ENCODE results near the gene TFAP2A. TPM values are rescaled to one million over a fixed set of nuclear protein-coding genes. Genes with fewer than 3 reads are reported as not detected.

TFAP2A gene
- polyA plus RNA-seq, 1 donor (not counting 4 experiments of a cell fraction or from before 2014, with no cell fraction given) = 30.2 TPM

DNA sequence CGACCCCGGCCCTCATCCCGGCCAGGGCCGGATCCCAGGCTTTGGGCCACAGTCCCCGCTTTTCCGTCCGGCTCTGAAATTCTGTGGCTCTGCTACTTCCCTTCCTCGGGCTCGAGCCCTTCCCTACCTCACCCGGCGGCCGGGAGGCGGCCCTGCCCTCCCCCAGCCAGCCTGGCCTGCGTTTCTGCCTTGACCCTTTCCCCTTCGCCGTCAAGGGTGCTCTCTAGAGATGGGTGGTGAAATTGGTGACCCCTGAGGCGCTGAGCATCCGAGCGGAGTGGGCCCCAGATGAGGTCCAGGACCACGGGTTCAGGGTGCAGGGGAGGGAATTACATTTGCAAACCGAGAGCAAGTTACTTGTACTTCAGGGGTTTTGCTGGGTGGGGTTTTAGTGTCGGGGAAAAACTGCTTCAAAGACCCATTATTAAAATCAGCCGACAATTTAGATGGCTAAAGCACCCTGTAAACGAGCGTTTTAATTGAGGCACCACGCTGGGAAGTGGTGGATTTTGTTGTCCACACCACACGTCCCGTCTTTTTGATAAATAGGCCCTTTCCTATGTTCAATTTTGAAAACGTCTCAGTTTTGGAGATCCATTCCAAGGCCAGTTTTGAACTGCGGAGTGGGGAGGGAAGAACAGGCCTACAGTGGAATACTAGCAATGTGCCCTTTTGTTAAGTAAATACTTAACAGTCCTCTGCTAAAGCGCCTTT is 9.9 kb downstream of the TFAP2A start:
- Histone ChIP-seq H3K4me3 (ENCODE audit: control insufficient read depth in 2 of 3, extremely low read depth in 1 of 3, insufficient read depth in 2 of 3, low read depth in 1 of 3, low read length in 3 of 3) (peak overlapping the region; percentile 39 to 99 (median 98)), H3K4me2 (ENCODE audit: control insufficient read depth, extremely low read depth, insufficient read depth, low read depth, low read length) (peak overlapping the region; percentile 97), H3K27me3 (ENCODE audit: control insufficient read depth, extremely low read depth, insufficient read depth, low read length) (no peaks in the 10 kb centered on the region), H3K27ac (ENCODE audit: control insufficient read depth, insufficient read depth, low read length) (peak overlapping the region; percentile 100), H3K9me3 (ENCODE audit: control insufficient read depth, low read depth, low read length) (no peaks in the 10 kb centered on the region), H4K20me1 (ENCODE audit: control insufficient read depth, extremely low read depth, insufficient read depth, low read length) (peaks cover 8% of the 10 kb centered on the region), H3K9ac (ENCODE audit: control insufficient read depth, extremely low read depth, insufficient read depth, low read length) (peak overlapping the region; percentile 100), H3K4me1 (ENCODE audit: control insufficient read depth, extremely low read depth, insufficient read depth, low read length) (peaks cover 58% of the 10 kb centered on the region), H3K79me2 (ENCODE audit: control insufficient read depth, insufficient read depth, low read length) (peaks cover 79% of the 10 kb centered on the region), H2AFZ (ENCODE audit: control insufficient read depth, low read length) (no peak overlapping the region), H3K36me3 (ENCODE audit: control insufficient read depth in 2 of 2, extremely low read depth in 1 of 2, insufficient read depth in 2 of 2, low read length in 2 of 2) (peaks cover 11 to 44% of the 10 kb centered on the region in 2 experiments), H3K9me1 (ENCODE audit: control insufficient read depth, extremely low read depth, insufficient read depth, low read length) (no peaks in the 10 kb centered on the region)
- TF ChIP-seq, protein P1, sequence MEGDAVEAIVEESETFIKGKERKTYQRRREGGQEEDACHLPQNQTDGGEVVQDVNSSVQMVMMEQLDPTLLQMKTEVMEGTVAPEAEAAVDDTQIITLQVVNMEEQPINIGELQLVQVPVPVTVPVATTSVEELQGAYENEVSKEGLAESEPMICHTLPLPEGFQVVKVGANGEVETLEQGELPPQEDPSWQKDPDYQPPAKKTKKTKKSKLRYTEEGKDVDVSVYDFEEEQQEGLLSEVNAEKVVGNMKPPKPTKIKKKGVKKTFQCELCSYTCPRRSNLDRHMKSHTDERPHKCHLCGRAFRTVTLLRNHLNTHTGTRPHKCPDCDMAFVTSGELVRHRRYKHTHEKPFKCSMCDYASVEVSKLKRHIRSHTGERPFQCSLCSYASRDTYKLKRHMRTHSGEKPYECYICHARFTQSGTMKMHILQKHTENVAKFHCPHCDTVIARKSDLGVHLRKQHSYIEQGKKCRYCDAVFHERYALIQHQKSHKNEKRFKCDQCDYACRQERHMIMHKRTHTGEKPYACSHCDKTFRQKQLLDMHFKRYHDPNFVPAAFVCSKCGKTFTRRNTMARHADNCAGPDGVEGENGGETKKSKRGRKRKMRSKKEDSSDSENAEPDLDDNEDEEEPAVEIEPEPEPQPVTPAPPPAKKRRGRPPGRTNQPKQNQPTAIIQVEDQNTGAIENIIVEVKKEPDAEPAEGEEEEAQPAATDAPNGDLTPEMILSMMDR (optimal IDR thresholded peaks at IDR 0.05 in 1 of 3, IDR thresholded peaks at IDR 0.05 in 1 of 3, conservative IDR thresholded peaks at IDR 0.05 in 1 of 3; ENCODE audit: extremely low read depth in 1 of 3, insufficient read depth in 2 of 3, low read length in 3 of 3) = no peak
- TF ChIP-seq EZH2 (IDR thresholded peaks at IDR 0.05; ENCODE audit: low read length) = no peak
- dilution Hi-C loops (cut with MboI; ENCODE audit: extremely low pct_ligation_motif_present, low sequenced_read_pairs) = no loop called here
- FAIRE-seq (peak; percentile 44), DNase-seq (ENCODE audit: low read depth, low spot score) (no peak)

DNA sequence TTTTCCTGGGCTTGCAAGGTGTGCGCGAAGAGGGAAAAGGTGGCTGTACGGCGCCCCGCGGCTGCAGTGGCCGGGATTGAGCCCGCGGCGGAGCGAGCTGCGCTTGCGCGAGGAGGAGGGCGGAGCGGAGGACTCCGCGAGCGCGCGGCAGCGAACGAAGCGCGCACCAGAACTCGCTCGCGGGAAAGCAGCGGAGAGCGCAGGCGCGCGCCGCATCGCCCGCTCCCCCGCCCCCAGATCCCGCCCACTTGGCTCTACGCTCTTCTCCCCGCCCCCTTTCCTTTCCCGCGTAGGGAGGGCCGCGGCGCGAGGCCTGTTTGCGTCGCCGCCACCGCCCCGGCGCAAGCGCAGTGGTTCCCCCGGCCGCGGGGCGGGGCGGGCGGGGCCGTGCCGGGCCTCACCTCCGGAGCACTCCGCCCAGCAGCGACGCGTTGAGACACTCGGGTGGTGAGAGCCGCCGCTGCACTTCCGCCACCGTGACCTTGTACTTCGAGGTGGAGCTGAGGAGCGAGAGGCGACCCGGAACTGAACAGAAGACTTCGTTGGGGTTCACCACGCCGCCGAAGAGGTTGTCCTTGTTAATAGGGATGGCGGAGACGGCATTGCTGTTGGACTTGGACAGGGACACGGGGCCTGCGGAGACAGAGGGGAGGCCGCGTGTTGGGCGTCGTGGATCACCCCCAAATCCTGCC is 10.6 kb downstream of the TFAP2A start:
- DNase-seq (ENCODE audit: low read depth, low spot score) (peak; percentile 78), FAIRE-seq (peak; percentile 68)
- H3K4me3 ChIP-seq (ENCODE audit: control insufficient read depth in 2 of 3, extremely low read depth in 1 of 3, insufficient read depth in 2 of 3, low read depth in 1 of 3, low read length in 3 of 3) = peak overlapping the region; percentile 39 to 99 (median 98)
- H3K27ac ChIP-seq (ENCODE audit: control insufficient read depth, insufficient read depth, low read length) = peak overlapping the region; percentile 100
- H3K4me2 ChIP-seq (ENCODE audit: control insufficient read depth, extremely low read depth, insufficient read depth, low read depth, low read length) = peak overlapping the region; percentile 97
- H3K9me3 ChIP-seq (ENCODE audit: control insufficient read depth, low read depth, low read length) = no peaks in the 10 kb centered on the region
- H4K20me1 ChIP-seq (ENCODE audit: control insufficient read depth, extremely low read depth, insufficient read depth, low read length) = peaks cover 3% of the 10 kb centered on the region
- H3K4me1 ChIP-seq (ENCODE audit: control insufficient read depth, extremely low read depth, insufficient read depth, low read length) = peaks cover 65% of the 10 kb centered on the region
- no peak for TF ChIP-seq EZH2 (IDR thresholded peaks at IDR 0.05; ENCODE audit: low read length)
- TF ChIP-seq, protein P1 (optimal IDR thresholded peaks at IDR 0.05 in 1 of 3, IDR thresholded peaks at IDR 0.05 in 1 of 3, conservative IDR thresholded peaks at IDR 0.05 in 1 of 3; ENCODE audit: extremely low read depth in 1 of 3, insufficient read depth in 2 of 3, low read length in 3 of 3) = peak; percentile 16 to 56 (median 32)
- no peaks in the 10 kb centered on the region for H3K27me3 ChIP-seq (ENCODE audit: control insufficient read depth, extremely low read depth, insufficient read depth, low read length)
- H3K9me1 ChIP-seq (ENCODE audit: control insufficient read depth, extremely low read depth, insufficient read depth, low read length) = no peaks in the 10 kb centered on the region
- no peak overlapping the region for H2AFZ ChIP-seq (ENCODE audit: control insufficient read depth, low read length)
- H3K36me3 ChIP-seq (ENCODE audit: control insufficient read depth in 2 of 2, extremely low read depth in 1 of 2, insufficient read depth in 2 of 2, low read length in 2 of 2) = peaks cover 17 to 44% of the 10 kb centered on the region in 2 experiments
- H3K79me2 ChIP-seq (ENCODE audit: control insufficient read depth, insufficient read depth, low read length) = peaks cover 75% of the 10 kb centered on the region
- H3K9ac ChIP-seq (ENCODE audit: control insufficient read depth, extremely low read depth, insufficient read depth, low read length) = peak overlapping the region; percentile 100
- dilution Hi-C loops (cut with MboI; ENCODE audit: extremely low pct_ligation_motif_present, low sequenced_read_pairs) = no loop called here
